GM06990 (cell line): ENCODE measurements around the gene PRKG1.

Experiments
- DNase-seq: peaks from one replicate; pipeline ENCODE4 v3.0.0-alpha.2; 2011; ENCODE audit not compliant: insufficient read length; ENCODE audit errors: extremely low read depth
- H3K27me3 ChIP-seq: replicated peaks from 2 replicates; pipeline ENCODE4 v1.6.0; 2011; ENCODE audit warnings: low read length; ENCODE audit not compliant: control insufficient read depth, insufficient read depth
- H3K36me3 ChIP-seq: 2 replicates; pipeline ENCODE4 v1.5.1; 2011; ENCODE audit warnings: low read length; ENCODE audit not compliant: control insufficient read depth, insufficient read depth
- H3K4me3 ChIP-seq: replicated peaks from 2 replicates; pipeline ENCODE4 v1.5.1; 2011; ENCODE audit warnings: low read depth, mild to moderate bottlenecking, control low read depth, low read length
- TF ChIP-seq, protein P1 (sequence below): IDR thresholded peaks from 2 replicates; pipeline ENCODE4 v1.5.1; 2011; ENCODE audit warnings: low read length, control low read depth, mild to moderate bottlenecking, inconsistent platforms; ENCODE audit not compliant: insufficient read depth, poor library complexity, severe bottlenecking

PRKG1 gene

DNA sequence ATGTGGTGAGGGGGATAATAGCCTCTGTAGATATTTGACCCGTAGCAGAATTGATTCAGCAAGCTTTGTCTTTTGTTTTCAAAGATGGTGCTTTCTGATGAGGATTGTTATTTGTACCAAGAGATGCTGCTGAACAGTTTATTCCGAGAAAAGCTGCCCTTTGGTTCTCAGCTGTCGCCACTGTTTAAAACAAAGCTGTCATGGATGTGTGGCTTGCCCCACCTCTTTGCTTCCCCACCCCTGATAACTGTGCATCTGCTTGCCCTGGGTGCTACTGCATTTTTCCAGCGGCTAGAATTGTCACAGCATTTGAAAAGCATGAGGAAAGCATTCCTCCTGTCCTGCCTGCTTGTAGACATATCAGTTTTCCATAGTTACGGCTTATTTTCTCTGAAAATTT lies 852.0 kb downstream of the PRKG1 start:
- H3K4me3 ChIP-seq = no peak overlapping the region
- no peak for DNase-seq
- TF ChIP-seq, protein P1, sequence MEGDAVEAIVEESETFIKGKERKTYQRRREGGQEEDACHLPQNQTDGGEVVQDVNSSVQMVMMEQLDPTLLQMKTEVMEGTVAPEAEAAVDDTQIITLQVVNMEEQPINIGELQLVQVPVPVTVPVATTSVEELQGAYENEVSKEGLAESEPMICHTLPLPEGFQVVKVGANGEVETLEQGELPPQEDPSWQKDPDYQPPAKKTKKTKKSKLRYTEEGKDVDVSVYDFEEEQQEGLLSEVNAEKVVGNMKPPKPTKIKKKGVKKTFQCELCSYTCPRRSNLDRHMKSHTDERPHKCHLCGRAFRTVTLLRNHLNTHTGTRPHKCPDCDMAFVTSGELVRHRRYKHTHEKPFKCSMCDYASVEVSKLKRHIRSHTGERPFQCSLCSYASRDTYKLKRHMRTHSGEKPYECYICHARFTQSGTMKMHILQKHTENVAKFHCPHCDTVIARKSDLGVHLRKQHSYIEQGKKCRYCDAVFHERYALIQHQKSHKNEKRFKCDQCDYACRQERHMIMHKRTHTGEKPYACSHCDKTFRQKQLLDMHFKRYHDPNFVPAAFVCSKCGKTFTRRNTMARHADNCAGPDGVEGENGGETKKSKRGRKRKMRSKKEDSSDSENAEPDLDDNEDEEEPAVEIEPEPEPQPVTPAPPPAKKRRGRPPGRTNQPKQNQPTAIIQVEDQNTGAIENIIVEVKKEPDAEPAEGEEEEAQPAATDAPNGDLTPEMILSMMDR = no peak
- H3K36me3 ChIP-seq = no peaks in the 10 kb centered on the region
- H3K27me3 ChIP-seq = no peaks in the 10 kb centered on the region

GRCh38 chr10:51928162-51928561 lies 853.9 kb downstream of the PRKG1 start:
- no peaks in the 10 kb centered on the region for H3K36me3 ChIP-seq

GRCh38 chr10:51932530-51932929 lies 858.2 kb downstream of the PRKG1 start:
- no peaks in the 10 kb centered on the region for H3K27me3 ChIP-seq
- H3K36me3 ChIP-seq = no peaks in the 10 kb centered on the region
- DNase-seq = no peak
- TF ChIP-seq, protein P1 = no peak
- H3K4me3 ChIP-seq = no peak overlapping the region

More at GRCh38 chr10:51928162-51928561, 853.9 kb downstream of the PRKG1 start:
- TF ChIP-seq, protein P1 = no peak
- DNase-seq = no peak
- H3K4me3 ChIP-seq = no peak overlapping the region
- no peaks in the 10 kb centered on the region for H3K27me3 ChIP-seq

GRCh38 chr10:51934373-51934772 lies 860.1 kb downstream of the PRKG1 start:
- DNase-seq = no peak
- Histone ChIP-seq H3K4me3 (no peak overlapping the region), H3K27me3 (no peaks in the 10 kb centered on the region), H3K36me3 (no peaks in the 10 kb centered on the region)
- TF ChIP-seq, protein P1 = no peak

GRCh38 chr10:51935341-51935740 lies 861.1 kb downstream of the PRKG1 start:
- Histone ChIP-seq H3K4me3 (no peak overlapping the region), H3K27me3 (no peaks in the 10 kb centered on the region), H3K36me3 (no peaks in the 10 kb centered on the region)
- no peak for DNase-seq
- TF ChIP-seq, protein P1 = no peak

GRCh38 chr10:51937308-51938140 lies 863.2 kb downstream of the PRKG1 start:
- no peak overlapping the region for H3K4me3 ChIP-seq
- no peaks in the 10 kb centered on the region for H3K36me3 ChIP-seq
- no peak for DNase-seq
- H3K27me3 ChIP-seq = no peaks in the 10 kb centered on the region
- TF ChIP-seq, protein P1 = no peak
